OCI-LY3 (cell line): Measurements from ENCODE around the gene ASL.
A peak's percentile ranks its signal among the peaks of the same experiment; 100 is the strongest.

Experiments
- H2AFZ ChIP-seq: fragments of 200-600, 300-600 bp; shearing (Covaris generic); 2 replicates; pipeline ENCODE4 v1.6.0; 2014; ENCODE audit warnings: antibody characterized with exemption, low read depth, low read length
- H3K27ac ChIP-seq: fragments of 200-600, 300-600 bp; sonication (generic); 2 replicates; pipeline ENCODE4 v1.5.1; 2014; ENCODE audit warnings: mild to moderate bottlenecking, low read length, moderate library complexity, mixed read lengths
- H3K27me3 ChIP-seq: fragments of 200-600, 300-600 bp; sonication (generic); 2 replicates; pipeline ENCODE4 v1.6.1; 2014; ENCODE audit warnings: low read depth, low read length, mixed read lengths
- H3K36me3 ChIP-seq: fragments of 200-600, 300-600 bp; sonication (generic); replicated peaks from 2 replicates; pipeline ENCODE3; 2014; ENCODE audit warnings: low read depth, low read length, mixed read lengths
- H3K4me1 ChIP-seq: fragments of 300-600, 200-600 bp; sonication (generic); 2 replicates; pipeline ENCODE4 v1.6.1; 2014; ENCODE audit warnings: low read length, mixed read lengths
- H3K4me2 ChIP-seq: fragments of 200-600, 300-600 bp; sonication (generic); 2 replicates; pipeline ENCODE4 v1.6.1; 2014; ENCODE audit warnings: low read length, mixed read lengths
- H3K4me3 ChIP-seq: fragments of 300-600, 200-600 bp; sonication (generic); 2 replicates; pipeline ENCODE4 v1.5.1; 2014; ENCODE audit warnings: antibody characterized with exemption, mild to moderate bottlenecking, low read length, moderate library complexity
- H3K79me2 ChIP-seq: fragments of 300-600, 200-600 bp; shearing (Covaris generic); 2 replicates; pipeline ENCODE4 v1.6.1; 2014; ENCODE audit warnings: mild to moderate bottlenecking, low read length, mixed read lengths
- H3K9ac ChIP-seq: fragments of 300-600, 200-600 bp; shearing (Covaris generic); 2 replicates; pipeline ENCODE4 v1.6.0; 2014; ENCODE audit warnings: mild to moderate bottlenecking, low read length, moderate library complexity
- H3K9me3 ChIP-seq: fragments of 200-600, 300-600 bp; shearing (Covaris generic); 2 replicates; pipeline ENCODE4 v1.6.1; 2014; ENCODE audit warnings: low read length, mixed read lengths; ENCODE audit not compliant: insufficient read depth
- H4K20me1 ChIP-seq: fragments of 200-600, 300-600 bp; sonication (generic); 2 replicates; pipeline ENCODE4 v1.6.1; 2016; ENCODE audit warnings: low read length, mixed read lengths; ENCODE audit not compliant: insufficient read depth
- EZH2phosphoT487 ChIP-seq: fragments of 200-600 bp; shearing (Covaris generic); IDR thresholded peaks from 2 replicates; pipeline ENCODE4 v1.6.1; 2018; ENCODE audit warnings: antibody characterized with exemption, mixed run types, low read depth
- TF ChIP-seq, protein P1 (sequence below): fragments of 200-600, 300-600 bp; sonication (generic); IDR thresholded peaks from 2 replicates; pipeline ENCODE4 v1.5.1; 2014; ENCODE audit warnings: antibody characterized with exemption, low read length, low read depth

The ASL gene

DNA sequence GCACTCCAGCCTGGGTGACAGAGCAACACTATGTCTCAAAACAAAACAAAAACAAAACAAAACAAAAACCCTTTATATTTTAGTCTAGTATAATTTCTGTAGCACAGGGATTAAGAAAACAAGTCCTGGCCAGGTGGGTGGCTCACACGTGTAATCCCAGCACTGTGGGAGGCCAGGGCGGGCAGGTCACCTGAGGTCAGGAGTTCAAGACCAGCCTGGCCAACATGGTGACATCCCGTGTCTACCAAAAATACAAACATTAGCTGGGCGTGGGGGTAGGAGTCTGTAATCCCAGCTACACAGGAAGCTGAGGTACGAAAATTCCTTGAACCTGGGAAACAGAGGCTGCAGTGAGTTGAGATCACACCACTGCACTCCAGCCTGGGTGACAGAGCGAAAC, 23.2 kb upstream of the ASL start:
- no peaks in the 10 kb centered on the region for H3K36me3 ChIP-seq
- no peak overlapping the region for H2AFZ ChIP-seq
- no peak overlapping the region for H3K4me2 ChIP-seq
- H3K27me3 ChIP-seq = no peaks in the 10 kb centered on the region
- H3K9me3 ChIP-seq = no peaks in the 10 kb centered on the region
- H3K4me1 ChIP-seq = peaks cover 21% of the 10 kb centered on the region
- no peak overlapping the region for H3K27ac ChIP-seq
- no peaks in the 10 kb centered on the region for H3K79me2 ChIP-seq
- TF ChIP-seq EZH2phosphoT487 = no peak
- TF ChIP-seq, protein P1, sequence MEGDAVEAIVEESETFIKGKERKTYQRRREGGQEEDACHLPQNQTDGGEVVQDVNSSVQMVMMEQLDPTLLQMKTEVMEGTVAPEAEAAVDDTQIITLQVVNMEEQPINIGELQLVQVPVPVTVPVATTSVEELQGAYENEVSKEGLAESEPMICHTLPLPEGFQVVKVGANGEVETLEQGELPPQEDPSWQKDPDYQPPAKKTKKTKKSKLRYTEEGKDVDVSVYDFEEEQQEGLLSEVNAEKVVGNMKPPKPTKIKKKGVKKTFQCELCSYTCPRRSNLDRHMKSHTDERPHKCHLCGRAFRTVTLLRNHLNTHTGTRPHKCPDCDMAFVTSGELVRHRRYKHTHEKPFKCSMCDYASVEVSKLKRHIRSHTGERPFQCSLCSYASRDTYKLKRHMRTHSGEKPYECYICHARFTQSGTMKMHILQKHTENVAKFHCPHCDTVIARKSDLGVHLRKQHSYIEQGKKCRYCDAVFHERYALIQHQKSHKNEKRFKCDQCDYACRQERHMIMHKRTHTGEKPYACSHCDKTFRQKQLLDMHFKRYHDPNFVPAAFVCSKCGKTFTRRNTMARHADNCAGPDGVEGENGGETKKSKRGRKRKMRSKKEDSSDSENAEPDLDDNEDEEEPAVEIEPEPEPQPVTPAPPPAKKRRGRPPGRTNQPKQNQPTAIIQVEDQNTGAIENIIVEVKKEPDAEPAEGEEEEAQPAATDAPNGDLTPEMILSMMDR = no peak
- H3K9ac ChIP-seq = no peak overlapping the region
- no peaks in the 10 kb centered on the region for H4K20me1 ChIP-seq
- H3K4me3 ChIP-seq = no peak overlapping the region

DNA sequence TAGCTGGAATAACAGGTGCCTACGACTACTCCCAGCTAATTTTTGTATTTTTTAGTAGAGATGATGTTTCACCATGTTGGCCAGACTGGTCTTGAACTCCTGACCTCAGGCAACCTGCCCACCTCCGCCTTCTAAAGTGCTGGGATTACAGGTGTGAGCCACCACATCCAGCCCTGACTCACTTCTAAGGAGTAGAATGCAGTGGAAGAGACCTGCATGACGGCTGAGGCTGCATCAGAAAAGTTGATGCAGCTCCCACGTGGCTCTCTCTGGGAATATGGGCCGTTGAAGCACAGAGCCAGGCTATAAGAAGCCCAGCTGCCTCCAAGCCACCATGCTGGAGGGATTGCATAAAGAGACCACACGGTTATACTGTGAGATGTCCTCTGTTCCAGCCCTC, 21.6 kb upstream of the ASL start:
- Histone ChIP-seq H3K9me3 (no peaks in the 10 kb centered on the region), H3K36me3 (no peaks in the 10 kb centered on the region), H3K9ac (no peak overlapping the region), H3K4me2 (no peak overlapping the region), H3K79me2 (no peaks in the 10 kb centered on the region), H3K4me3 (no peak overlapping the region), H3K27ac (no peak overlapping the region), H3K4me1 (peaks cover 21% of the 10 kb centered on the region), H3K27me3 (no peaks in the 10 kb centered on the region), H4K20me1 (no peaks in the 10 kb centered on the region), H2AFZ (no peak overlapping the region)
- no peak for TF ChIP-seq EZH2phosphoT487
- TF ChIP-seq, protein P1 = no peak

DNA sequence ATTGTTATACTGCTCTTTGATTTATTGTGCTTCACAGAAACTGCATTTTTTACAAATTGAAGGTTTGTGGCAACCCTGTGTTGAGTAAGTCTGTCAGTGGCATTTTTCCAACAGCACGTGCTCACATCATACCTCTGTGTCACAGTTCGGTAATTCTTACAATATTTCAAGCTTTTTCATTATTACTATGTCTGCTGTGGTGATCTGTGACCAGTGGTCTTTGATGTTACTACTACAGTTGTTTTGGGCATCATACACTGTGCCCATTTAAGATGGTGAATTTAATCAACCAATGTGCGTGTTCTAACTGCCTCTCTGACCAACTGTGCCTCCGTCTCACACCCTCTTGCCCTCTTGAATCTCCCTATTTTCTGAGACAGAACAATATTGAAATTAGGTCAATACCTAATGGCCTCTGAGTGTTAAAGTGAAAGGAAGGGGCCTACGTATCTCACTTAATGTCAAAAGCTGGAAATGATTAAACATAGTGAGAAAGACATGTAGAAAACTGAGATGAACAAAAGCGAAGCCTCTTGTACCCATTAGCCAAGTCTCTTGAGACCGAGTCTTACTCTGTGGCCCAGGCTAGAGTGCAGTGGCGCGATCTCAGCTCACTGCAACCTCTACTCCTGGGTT, 20.2 kb upstream of the ASL start:
- H4K20me1 ChIP-seq = no peaks in the 10 kb centered on the region
- H2AFZ ChIP-seq = peak overlapping the region; percentile 59
- no peaks in the 10 kb centered on the region for H3K36me3 ChIP-seq
- no peaks in the 10 kb centered on the region for H3K9me3 ChIP-seq
- peak overlapping the region; percentile 45 for H3K27ac ChIP-seq
- H3K4me1 ChIP-seq = peaks cover 21% of the 10 kb centered on the region
- peak overlapping the region; percentile 32 for H3K4me3 ChIP-seq
- H3K79me2 ChIP-seq = no peaks in the 10 kb centered on the region
- TF ChIP-seq EZH2phosphoT487 = no peak
- TF ChIP-seq, protein P1 = no peak
- peak overlapping the region; percentile 4; the same call in 1 of the 2 replicates for H3K9ac ChIP-seq
- peak overlapping the region; percentile 55 for H3K4me2 ChIP-seq
- H3K27me3 ChIP-seq = no peaks in the 10 kb centered on the region

DNA sequence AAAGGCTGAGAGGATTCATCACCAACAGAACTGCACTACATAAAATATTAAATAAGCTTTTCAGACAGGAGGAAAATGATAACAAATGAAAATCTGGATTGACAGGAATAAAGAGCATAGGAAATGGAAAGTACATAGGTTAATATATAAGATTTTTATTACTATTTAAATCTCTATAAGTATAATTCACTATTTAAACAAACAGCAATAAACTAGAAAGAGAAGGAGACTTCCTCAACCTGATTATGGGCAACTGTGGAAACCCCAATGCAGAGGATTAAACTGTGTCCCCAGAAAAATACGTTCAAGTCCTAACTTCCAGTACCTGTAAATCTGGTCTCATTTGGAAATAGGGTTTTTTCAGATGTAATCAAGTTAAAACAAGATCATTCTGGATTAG, 14.8 kb upstream of the ASL start:
- Histone ChIP-seq H3K4me2 (no peak overlapping the region), H3K9ac (no peak overlapping the region), H3K27ac (no peak overlapping the region), H3K9me3 (no peaks in the 10 kb centered on the region), H3K79me2 (no peaks in the 10 kb centered on the region), H4K20me1 (no peaks in the 10 kb centered on the region), H3K36me3 (no peaks in the 10 kb centered on the region), H2AFZ (no peak overlapping the region), H3K27me3 (no peaks in the 10 kb centered on the region), H3K4me3 (no peak overlapping the region), H3K4me1 (peaks cover 4% of the 10 kb centered on the region)
- TF ChIP-seq, protein P1 = no peak
- TF ChIP-seq EZH2phosphoT487 = no peak
